IPS-20b (cell line): Measurements from ENCODE around the gene DKC1.
A peak's percentile ranks its signal among the peaks of the same experiment; 100 is the strongest.

Experiments
- H3K27ac ChIP-seq: one replicate; pipeline ENCODE4 v1.5.1; 2013; ENCODE audit warnings: low read length
- H3K27me3 ChIP-seq: 2 replicates; pipeline ENCODE4 v1.6.1; 2013; ENCODE audit warnings: mild to moderate bottlenecking, low read length, inconsistent platforms; ENCODE audit not compliant: insufficient read depth
- H3K36me3 ChIP-seq: 2 replicates; pipeline ENCODE4 v1.6.1; 2013; ENCODE audit warnings: low read depth, mild to moderate bottlenecking, inconsistent platforms, low read length, moderate library complexity; ENCODE audit not compliant: insufficient read depth
- H3K4me1 ChIP-seq: 2 replicates; pipeline ENCODE4 v1.6.1; 2013; ENCODE audit warnings: mild to moderate bottlenecking, control low read depth, inconsistent platforms, low read length, moderate library complexity; ENCODE audit not compliant: insufficient read depth
- H3K4me3 ChIP-seq: 2 replicates; pipeline ENCODE4 v1.5.1; 2013; ENCODE audit warnings: mild to moderate bottlenecking, low read length, inconsistent platforms
- H3K9ac ChIP-seq: 2 replicates; pipeline ENCODE4 v1.6.1; 2013; ENCODE audit warnings: low read depth, mild to moderate bottlenecking, inconsistent platforms, low read length, moderate library complexity
- H3K9me3 ChIP-seq: 2 replicates; pipeline ENCODE4 v1.6.1; 2013; ENCODE audit warnings: mild to moderate bottlenecking, low read depth, low read length, inconsistent platforms; ENCODE audit not compliant: insufficient read depth

Gene DKC1

DNA sequence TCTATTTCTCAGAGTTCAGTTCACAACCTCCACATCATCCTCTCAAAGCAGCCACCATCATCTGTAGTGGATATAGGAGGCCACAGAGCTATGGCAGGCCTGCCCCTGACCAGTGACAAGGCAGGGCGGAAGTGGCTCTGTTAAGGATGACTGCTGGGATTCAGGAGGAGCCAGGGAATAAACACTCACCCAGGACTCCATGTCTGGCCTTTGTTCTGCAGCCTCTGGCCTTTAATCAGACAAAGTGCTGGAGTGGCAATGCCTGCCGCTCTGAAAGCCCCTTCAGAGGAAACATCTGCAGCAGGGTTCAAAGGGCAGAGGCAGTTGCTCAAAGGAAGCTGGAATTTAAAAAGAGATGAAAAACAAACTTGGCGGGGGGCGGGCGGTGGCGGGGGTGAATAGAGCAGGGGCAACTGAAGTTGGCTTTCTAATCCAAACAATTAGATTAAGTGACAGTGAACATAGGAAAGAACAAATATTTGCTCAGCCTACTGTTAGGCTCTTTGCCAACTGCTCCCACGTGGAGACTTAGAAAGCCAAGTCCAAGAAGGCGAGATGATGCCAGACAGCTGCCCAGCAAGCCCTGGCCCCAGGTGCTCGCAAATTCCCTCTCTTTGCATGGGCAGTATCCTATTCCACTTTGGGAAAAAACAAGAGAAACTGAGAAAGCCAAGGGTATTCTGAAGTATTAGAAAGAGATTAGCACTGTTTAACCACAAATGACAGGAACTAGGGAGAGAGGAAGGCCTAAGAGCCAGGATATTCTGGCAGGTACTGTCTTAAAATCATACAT, 37.1 kb downstream of the DKC1 start:
- Histone ChIP-seq H3K36me3 (no peaks in the 10 kb centered on the region), H3K4me3 (no peak overlapping the region), H3K27me3 (peaks cover 75% of the 10 kb centered on the region), H3K4me1 (peaks cover 4% of the 10 kb centered on the region; the same call in 1 of the 2 replicates), H3K27ac (no peak overlapping the region), H3K9ac (no peak overlapping the region), H3K9me3 (no peaks in the 10 kb centered on the region)

GRCh38 chrX:154800478-154801210, 38.0 kb downstream of the DKC1 start:
- H3K4me1 ChIP-seq: peaks cover 4% of the 10 kb centered on the region; the same call in 1 of the 2 replicates
- no peaks in the 10 kb centered on the region for H3K36me3 ChIP-seq
- no peaks in the 10 kb centered on the region for H3K9me3 ChIP-seq
- no peak overlapping the region for H3K27ac ChIP-seq
- peaks cover 81% of the 10 kb centered on the region for H3K27me3 ChIP-seq
- no peak overlapping the region for H3K9ac ChIP-seq
- no peak overlapping the region for H3K4me3 ChIP-seq

- H3K27ac ChIP-seq: no peak overlapping the region
- H3K4me1 ChIP-seq: peaks cover 4% of the 10 kb centered on the region; the same call in 1 of the 2 replicates
- no peaks in the 10 kb centered on the region for H3K9me3 ChIP-seq
- no peak overlapping the region for H3K9ac ChIP-seq
- H3K27me3 ChIP-seq: peaks cover 72% of the 10 kb centered on the region
- H3K36me3 ChIP-seq: no peaks in the 10 kb centered on the region
- H3K4me3 ChIP-seq: no peak overlapping the region
These were observed 40.3 kb downstream of the DKC1 start for GRCh38 chrX:154802947-154803346.

DNA sequence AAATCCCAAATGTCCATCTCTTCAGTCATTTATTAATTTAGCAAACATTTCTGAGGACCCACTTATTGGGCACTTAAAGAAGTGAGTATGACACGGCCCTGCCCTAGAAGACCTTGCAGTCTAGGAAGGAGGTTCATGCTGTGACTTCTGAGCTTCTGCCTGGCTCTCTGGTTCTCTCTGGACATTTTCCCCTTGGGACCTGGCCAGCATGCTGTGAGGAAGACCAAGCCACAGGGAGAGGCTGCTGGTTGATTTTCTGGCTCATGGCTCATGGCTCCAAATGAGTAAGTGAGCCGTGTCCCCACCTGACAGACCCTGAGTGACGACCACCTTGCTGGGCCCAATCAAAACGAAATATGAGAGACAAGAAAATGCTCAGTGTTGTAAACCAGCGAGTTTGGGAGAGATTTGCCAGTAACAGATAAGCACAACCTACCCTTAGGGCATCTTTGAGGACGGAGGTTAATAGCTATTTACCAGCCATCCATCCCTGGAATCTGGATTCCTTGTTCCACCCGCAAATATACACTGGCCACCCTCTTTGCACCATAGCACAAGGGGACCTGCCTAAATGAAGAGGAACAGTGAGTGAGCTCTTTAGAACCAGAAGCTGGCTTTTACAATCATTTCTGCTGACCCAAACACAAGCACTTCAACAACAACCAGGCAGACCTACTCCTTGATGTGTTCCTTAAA, 41.7 kb downstream of the DKC1 start:
- peak overlapping the region; percentile 55 for H3K4me3 ChIP-seq
- H3K4me1 ChIP-seq: peaks cover 1% of the 10 kb centered on the region; the same call in 1 of the 2 replicates
- peaks cover 61% of the 10 kb centered on the region for H3K27me3 ChIP-seq
- H3K9me3 ChIP-seq: no peaks in the 10 kb centered on the region
- H3K9ac ChIP-seq: no peak overlapping the region; the same call in 1 of the 2 replicates
- no peak overlapping the region for H3K27ac ChIP-seq
- no peaks in the 10 kb centered on the region for H3K36me3 ChIP-seq

DNA sequence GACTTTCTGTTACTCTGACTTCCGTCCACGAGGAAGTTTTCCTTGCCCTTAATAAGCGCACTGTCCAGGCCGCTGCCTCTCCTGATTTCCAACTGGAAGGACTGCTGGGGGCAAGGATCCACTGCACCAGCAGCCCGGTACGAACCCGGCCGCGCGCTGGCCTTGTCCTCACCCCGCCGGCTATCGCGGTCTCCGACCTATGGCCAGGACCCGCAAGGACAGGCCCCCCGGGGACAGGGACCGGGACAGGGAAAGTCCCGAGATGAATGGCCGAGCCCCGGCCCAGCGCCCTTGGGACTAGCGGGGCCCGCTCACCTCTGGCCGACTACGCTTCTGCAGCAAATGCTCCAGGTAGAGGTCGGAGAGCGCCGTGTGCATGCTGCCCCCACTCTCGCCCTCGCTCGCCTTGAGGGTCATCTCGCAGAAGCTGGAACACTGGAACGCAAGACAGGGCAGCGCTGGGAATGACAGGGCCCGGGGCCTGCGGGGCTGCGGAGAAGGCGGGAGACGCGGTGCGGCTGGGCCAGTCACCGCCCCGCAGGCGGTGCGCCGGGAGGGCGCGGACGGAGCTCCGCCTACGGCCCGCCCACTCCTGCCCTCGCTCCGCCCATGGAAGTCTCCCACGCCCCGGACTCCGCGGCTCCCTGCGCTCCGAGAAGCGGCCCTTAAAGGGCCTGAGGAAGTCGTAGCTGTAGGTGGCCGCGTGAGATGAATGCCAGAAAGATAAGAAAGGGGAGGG, 42.5 kb downstream of the DKC1 start, which contains the start of gene MPP1:
Gene MPP1 (minus strand): TSS at position 529 of the 739 bp plus-strand sequence. CDS start 112 bp downstream, at position 417.
- H3K9me3 ChIP-seq: no peaks in the 10 kb centered on the region
- peak within 1 kb of the TSS; percentile 55 for H3K4me3 ChIP-seq
- no peak within 1 kb of the TSS; the same call in 1 of the 2 replicates for H3K9ac ChIP-seq
- no peaks in the 10 kb centered on the region for H3K36me3 ChIP-seq
- peaks cover 3% of the 10 kb centered on the region; the same call in 1 of the 2 replicates for H3K4me1 ChIP-seq
- H3K27ac ChIP-seq: no peak within 1 kb of the TSS
- H3K27me3 ChIP-seq: peaks cover 58% of the 10 kb centered on the region

- Histone ChIP-seq H3K4me3 (peak overlapping the region; percentile 55), H3K4me1 (peaks cover 6% of the 10 kb centered on the region; the same call in 1 of the 2 replicates), H3K27me3 (peaks cover 52% of the 10 kb centered on the region), H3K27ac (no peak overlapping the region), H3K9me3 (no peaks in the 10 kb centered on the region), H3K36me3 (no peaks in the 10 kb centered on the region), H3K9ac (no peak overlapping the region; the same call in 1 of the 2 replicates)
These were observed 43.0 kb downstream of the DKC1 start for GRCh38 chrX:154805696-154806091.

GRCh38 chrX:154806837-154807501, 44.3 kb downstream of the DKC1 start:
- Histone ChIP-seq H3K36me3 (no peaks in the 10 kb centered on the region), H3K27me3 (peaks cover 40% of the 10 kb centered on the region), H3K9ac (no peak overlapping the region), H3K4me3 (no peak overlapping the region), H3K9me3 (no peaks in the 10 kb centered on the region), H3K27ac (no peak overlapping the region), H3K4me1 (peaks cover 6% of the 10 kb centered on the region; the same call in 1 of the 2 replicates)

GRCh38 chrX:154809939-154810665, 47.4 kb downstream of the DKC1 start:
- no peak overlapping the region for H3K27ac ChIP-seq
- no peak overlapping the region for H3K9ac ChIP-seq
- H3K36me3 ChIP-seq: no peaks in the 10 kb centered on the region
- H3K27me3 ChIP-seq: peaks cover 8% of the 10 kb centered on the region; the same call in 1 of the 2 replicates
- H3K9me3 ChIP-seq: no peaks in the 10 kb centered on the region
- peaks cover 9% of the 10 kb centered on the region; the same call in 1 of the 2 replicates for H3K4me1 ChIP-seq
- H3K4me3 ChIP-seq: no peak overlapping the region

- Histone ChIP-seq H3K27ac (no peak overlapping the region), H3K4me1 (peaks cover 9% of the 10 kb centered on the region; the same call in 1 of the 2 replicates), H3K4me3 (no peak overlapping the region), H3K9me3 (no peaks in the 10 kb centered on the region; the same call in 1 of the 2 replicates), H3K9ac (no peak overlapping the region), H3K36me3 (no peaks in the 10 kb centered on the region), H3K27me3 (no peaks in the 10 kb centered on the region)
These were observed 49.9 kb downstream of the DKC1 start for GRCh38 chrX:154812341-154813101.
